Measurements from ENCODE around the gene BMPR1B.

The BMPR1B gene

DNA sequence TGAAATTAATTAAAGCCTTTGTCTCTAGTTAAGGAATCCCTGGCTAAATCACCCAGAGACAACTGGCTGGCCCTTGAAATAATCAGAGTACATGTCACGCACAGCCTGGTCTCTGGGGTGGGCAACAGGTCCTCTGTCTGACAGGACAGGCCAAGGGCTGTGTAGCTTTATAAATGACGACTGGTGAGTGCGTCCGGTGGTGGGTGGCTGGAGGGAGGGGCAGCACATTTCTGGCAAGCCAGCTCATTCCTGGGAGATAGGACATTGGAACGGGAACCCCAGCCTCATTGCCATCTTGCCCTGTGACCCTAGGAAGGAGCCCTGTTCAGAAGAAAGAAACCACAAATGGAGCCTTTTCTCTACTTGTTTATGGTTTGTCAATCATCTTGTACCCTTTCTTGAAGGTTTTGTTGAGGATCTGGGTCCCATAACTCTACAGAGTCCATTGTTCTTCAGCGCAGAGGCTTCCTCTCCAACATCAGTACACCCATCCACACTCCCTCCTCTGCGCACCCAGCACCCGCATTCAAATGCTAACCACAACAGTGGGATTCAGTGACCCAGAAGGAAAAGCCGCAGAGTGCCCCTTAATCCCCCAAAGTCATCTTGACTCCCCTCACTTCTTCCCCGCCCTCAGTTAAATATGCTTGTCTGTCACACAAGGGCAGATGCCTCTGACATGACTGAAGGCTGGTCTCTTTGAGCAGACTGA, 422.9 kb downstream of the BMPR1B start:
- no peak for DNase-seq (ENCODE audit: low read depth in 2 of 3, low spot score in 1 of 3)

DNA sequence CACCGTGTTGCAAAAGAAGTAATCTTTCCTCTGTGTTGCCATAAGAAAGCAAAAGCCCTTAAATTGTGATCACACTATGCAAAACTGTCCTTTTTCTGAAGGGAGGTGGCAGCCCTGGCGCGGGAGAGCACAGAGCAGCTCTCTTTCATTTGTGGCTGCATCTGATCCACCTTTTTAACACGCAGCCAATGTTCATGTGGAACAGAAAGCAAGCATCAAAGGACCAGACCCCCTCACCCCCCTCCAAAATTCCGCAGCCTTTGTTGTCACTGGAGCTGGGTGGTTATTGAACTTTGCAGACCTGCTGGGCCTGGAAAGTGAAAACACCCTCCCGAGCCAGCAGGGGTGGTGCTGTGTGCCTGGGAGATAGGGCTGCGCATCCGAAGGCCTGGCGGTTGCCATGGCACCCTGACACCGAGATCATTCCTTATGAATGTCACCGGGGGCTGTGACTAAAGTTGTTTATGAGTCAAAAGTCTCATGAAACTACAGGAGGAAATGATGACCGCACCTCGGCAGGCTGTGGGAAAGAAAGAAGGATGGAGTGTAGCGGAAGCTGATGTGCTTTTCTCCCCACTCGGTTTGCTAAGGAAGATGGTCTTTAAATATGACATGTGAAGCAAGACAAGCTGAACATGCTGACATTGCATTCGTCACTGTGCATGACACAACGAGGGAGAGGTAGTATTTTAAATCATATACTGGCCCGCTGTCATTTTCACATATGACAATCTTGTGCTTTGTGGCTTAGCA, 423.7 kb downstream of the BMPR1B start:
- no peak for DNase-seq (ENCODE audit: low read depth in 2 of 3, low spot score in 1 of 3)

DNA sequence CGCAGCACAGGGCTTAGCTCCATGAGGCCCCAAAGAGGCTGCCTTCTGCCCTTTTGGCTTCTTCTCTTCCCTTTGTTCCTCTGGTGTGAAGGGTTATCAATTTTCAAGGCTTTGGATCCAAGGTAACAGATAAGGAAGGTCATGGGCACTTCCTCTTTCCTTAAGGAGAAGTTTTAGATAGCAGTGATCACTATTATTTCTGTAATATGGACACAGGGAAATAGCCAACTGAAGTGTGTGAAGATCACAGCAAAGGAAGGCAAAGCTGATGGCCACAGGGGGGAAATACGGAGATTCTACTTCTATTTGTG, 424.2 kb downstream of the BMPR1B start:
- DNase-seq (ENCODE audit: low read depth in 2 of 3, low spot score in 1 of 3), result no peak

DNA sequence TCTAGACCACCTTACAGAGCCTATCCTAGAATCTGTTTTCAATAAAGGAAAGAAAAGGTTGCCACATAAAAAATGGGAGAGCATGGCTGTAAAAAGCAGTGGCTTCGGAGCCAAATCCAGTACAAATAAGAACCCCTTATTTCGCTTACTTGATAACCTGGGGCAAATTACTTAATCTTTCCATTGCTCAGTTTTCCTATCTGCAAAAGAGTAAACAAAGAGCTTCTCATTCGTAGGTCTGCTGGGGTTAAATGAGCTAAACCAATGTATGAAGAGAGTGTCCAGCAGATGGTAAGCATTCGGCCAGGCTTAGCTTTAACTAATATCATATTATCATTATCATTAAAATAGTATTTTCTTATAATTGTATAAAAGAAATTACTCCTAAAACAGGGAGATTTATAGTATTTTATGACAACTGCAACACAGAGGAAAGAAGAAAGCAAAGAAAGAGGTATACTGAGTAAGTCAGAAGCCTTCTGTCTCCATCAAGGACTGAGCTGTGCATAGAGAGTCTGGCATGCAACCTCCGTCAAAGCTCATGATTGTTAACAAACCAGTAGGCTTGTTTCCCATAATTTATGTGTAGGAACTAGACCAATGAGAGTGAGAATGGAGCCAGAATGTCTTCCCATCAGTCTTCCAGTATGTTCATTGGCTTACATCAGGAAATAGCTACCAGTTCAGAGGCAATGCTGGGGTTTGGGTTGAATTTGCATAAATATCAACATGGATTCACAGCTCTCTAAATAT, 426.1 kb downstream of the BMPR1B start:
- DNase-seq (ENCODE audit: low read depth in 2 of 3, low spot score in 1 of 3), result no peak

DNA sequence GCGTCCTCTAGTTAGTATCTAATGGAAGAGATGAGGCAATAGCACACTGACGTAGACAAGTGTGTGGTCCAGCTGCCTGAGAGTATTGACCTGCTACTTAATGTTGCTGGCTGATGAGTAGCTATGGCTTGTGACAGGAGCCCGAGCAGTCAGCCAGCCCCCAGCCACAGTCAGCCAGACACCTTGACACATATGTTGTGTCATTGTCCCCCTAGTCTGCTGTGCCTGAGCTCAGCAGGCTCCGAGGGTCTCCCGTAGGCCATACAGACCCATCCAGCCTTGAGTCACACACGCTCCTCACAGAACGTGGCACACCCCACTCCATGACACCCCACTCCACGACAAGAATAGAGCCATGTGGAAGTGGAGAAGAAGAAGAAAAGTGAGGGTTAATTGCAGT, 428.9 kb downstream of the BMPR1B start:
- no peak for DNase-seq (ENCODE audit: low read depth in 2 of 3, low spot score in 1 of 3)

DNA sequence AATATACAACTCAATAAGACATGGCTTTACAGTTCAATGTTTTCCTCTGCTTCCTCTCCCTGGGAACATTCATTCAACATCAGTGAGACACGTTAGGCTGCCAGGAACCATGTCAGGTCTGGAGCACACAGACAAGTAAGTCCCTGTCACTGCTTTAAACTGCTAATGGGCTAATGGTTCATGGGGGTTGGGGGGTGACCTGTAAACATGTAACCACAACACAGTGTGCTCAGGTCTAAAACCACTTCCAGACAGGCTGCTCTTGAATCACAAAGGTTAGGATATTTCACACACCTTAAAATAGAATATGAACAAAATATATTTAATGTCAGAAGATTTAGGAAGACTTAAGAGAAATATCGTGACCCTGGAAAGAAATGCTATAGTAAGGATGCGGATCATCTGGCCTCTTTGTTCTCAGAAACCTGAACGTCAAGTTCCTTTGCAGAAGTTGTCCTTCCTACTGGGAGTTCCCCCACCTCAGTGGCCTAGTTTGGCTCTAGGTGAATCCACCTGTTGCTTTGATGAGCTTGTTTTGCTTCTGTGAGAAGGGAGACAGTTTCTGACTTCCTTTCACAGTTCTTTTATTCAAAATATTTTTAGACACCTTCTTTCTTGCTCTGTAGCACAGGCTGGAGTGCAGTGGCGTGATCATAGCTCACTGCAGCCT, 431.1 kb downstream of the BMPR1B start:
- no peak for DNase-seq (ENCODE audit: low read depth in 2 of 3, low spot score in 1 of 3)

DNA sequence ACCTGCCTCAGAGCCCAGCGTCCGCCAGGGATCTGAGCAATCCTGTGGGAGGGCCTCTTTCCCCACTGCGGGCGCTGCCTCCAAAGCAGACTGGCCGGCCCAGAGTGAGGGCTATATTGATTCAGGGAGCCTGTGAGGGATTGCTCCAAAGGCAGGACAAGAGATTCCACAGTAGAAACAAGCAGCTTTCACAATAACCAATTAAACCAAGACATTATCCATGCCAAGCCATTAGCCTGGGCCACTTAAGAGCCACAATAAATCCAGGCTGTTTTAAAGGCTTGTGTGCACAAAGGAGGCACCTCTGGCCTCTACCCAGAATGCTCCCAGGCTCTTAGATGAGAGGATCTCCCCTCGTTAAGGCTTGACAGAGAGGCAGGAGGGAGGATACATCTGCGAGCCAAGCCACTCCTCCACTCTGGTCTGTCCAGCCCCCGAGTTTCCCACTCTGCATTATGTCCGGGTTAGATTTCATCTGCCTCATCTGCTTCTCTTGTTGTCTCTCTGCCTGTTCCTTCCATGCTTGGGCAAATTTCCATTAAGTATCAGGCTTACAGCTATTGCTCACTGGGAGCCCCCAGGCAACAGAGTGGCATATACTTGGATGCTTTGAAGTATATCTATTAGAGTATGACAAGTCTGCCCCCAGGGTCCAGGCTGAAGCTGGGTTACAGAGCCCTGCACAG, 433.1 kb downstream of the BMPR1B start:
- no peak for DNase-seq (ENCODE audit: low read depth in 2 of 3, low spot score in 1 of 3)

DNA sequence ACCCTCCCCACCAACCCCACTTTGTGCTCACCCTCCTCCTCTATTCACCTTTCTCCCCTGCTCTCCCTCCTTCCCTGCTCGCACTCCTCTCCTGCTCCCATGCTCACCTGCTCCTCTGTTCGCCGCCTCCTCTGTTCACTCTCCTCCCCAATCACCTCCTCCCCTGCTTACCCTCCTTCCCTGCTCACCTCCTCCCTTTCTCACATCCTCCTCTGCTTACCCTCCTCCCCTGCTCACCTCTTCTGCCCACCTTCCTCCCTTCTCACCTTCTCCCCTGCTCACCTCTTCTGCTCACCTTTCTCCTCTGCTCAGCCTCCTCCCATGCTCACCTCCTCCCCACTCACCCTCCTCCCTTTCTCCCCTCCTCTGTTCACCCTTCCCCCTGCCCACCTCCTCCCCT, 433.8 kb downstream of the BMPR1B start:
- no peak for DNase-seq (ENCODE audit: low read depth in 2 of 3, low spot score in 1 of 3)

DNA sequence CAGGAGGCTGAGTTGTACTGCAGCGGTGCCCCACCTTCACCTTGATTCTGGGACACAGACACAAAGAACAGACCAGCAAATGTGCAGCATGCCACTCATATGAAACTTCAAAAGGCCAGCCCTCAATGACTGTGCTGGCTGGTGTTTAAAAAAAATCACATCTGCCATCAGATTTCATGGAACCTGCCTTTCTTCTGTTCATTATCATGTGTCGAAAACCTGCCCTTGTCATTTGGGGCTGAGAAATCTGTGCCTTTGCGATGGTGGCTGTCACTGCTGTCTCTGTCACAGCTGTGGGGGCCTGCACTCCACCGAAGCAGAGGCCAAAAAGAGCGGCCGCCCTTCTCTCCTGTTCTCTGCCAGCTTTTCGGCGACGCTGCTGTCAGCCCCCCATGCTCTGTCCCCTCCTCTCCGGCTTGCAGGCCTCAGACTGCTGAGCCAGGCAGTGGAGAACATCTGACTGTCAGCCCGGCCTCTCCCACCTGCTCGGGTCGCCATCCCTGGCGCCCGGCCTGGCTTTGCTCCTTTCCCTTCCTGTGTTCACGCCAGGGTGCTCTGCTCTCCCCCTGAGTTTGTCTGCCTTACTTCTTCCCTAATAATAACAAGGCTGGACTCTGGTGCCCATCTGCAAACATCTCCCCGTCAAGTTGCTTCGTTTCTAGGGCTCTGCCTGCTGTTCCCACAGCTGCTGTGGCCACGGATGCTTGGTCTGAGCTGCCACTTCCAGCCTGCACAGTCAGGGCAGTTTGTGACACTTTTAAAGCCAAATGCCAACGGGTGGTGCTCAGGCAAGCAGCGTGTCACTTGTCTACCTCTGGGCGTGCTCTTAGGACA, 435.9 kb downstream of the BMPR1B start:
- DNase-seq (ENCODE audit: low read depth in 2 of 3, low spot score in 1 of 3), result no peak

DNA sequence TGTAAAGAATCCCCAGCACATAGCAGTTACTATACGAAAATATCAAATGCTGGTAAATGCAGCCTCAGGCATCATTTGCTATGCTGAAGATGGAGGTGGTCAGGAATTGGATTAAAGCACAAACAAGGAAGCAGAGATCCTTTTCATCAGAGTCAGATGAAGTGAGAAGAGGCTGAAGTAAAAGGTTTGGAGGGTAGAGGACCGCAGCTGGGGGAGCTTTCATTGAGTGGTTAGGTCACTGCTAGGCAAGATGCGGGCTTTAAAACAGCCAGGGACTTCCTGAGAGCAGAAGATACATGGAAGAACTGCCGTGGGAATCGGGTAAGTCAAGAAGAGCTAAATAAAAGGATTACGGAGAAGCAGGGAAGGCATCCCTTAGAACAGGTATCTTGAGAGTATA, 439.6 kb downstream of the BMPR1B start:
- DNase-seq (ENCODE audit: low read depth in 2 of 3, low spot score in 1 of 3), result no peak

DNA sequence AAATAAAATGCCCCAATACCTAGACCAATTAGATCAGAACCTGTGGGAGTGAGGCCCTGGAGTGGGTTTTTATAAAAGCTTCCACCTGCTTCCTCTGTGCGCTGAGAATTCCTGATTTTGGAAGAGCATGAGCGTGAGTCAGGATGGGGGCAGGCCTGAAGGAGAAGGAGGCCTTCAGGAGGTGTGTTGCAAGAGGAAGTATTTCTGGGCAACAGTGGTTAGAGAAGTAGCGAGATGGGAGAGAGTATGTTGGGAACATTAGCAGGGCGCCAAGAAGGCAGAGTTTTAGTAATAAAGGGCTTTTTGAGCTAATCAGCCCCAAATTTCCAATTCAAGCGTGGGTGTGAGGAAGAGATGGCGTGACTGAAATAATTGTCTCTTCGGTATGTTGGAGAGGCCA, 441.2 kb downstream of the BMPR1B start:
- no peak for DNase-seq (ENCODE audit: low read depth in 2 of 3, low spot score in 1 of 3)

DNA sequence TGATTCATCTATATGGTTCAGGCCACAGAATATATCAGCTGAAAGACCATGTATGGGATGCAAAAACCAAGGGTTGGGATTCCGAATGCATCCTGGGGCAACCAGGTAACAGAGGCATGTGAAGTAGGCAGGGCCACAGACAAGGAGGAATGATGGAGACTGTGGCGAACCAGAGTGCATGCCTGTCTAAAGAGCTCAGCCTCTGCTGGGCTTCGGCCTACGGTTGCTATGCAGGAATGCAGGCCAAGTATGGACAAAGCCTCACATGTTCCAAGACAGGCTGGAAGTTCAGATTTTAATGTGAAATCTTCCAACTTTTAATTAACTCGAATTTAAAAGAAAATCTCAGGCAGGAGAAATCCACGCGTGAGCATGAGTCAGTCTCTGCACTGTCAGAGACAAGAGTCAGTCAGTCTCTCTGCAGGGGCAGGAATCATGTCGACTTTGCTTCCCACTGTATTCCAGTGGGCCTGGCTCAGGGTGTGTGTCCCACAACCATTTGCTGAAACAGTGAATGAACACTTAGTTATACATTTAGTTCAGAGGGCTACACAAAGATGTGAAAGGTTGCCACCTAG, 446.6 kb downstream of the BMPR1B start:
- DNase-seq (ENCODE audit: low read depth in 2 of 3, low spot score in 1 of 3), result no peak

DNA sequence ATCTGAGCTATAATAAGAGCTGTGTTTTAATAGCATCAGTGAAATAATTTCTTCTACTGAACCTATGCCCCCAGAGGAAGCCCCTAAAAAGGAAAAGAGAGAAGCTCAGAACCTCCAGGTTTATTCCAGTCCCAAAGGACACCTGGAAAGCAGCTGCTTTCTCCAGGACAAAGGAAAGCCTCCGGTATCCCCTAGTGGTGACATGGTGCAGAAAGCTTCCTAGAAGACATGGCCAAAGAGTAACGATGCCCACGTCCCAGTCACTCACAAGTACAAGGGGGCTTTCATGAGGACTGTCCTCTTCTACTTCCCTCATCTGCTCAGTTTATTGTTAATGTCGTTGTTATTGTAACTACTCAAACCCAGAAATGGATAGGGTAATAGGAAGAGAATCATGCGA, 447.1 kb downstream of the BMPR1B start:
- DNase-seq (ENCODE audit: low read depth in 2 of 3, low spot score in 1 of 3), result no peak

Data from stimulated activated CD4-positive, alpha-beta T cell treated with anti-CD3 and anti-CD28 coated beads, Interleukin-12 subunit alpha, Interleukin-12 subunit beta, amount 100 ng/mL, for 48 hours (primary cell).